Nephron progenitor cell (in vitro differentiated cells): ENCODE results near the gene MAP3K10.
A peak's percentile ranks its signal among the peaks of the same experiment; 100 is the strongest.

Experiments
- DNase-seq: peaks from one replicate; pipeline ENCODE4 v3.0.0; 2021
- H3K27ac Mint-ChIP-seq: 2 replicates; pipeline ENCODE4 v1.8.0; 2021; ENCODE audit warnings: mild to moderate bottlenecking, moderate library complexity, mixed read lengths
- H3K27me3 Mint-ChIP-seq: 2 replicates; pipeline ENCODE4 v1.8.0; 2021; ENCODE audit warnings: mild to moderate bottlenecking, low read depth, mixed read lengths; ENCODE audit not compliant: poor library complexity
- H3K36me3 Mint-ChIP-seq: 2 replicates; pipeline ENCODE4 v1.8.0; 2021; ENCODE audit warnings: low read depth, mixed read lengths
- H3K4me1 Mint-ChIP-seq: 2 replicates; pipeline ENCODE4 v1.8.0; 2021; ENCODE audit warnings: mixed read lengths
- H3K4me3 Mint-ChIP-seq: 2 replicates; pipeline ENCODE4 v1.8.0; 2021; ENCODE audit warnings: mild to moderate bottlenecking, moderate library complexity, mixed read lengths
- H3K9me3 Mint-ChIP-seq: 2 replicates; pipeline ENCODE4 v1.8.0; 2021; ENCODE audit warnings: mild to moderate bottlenecking, moderate library complexity, mixed read lengths
- TF ChIP-seq, protein P1 (sequence below): fragments of 200-600 bp; sonication (generic); IDR thresholded peaks from 2 replicates; pipeline ENCODE4 v1.5.0; 2021; ENCODE audit warnings: antibody characterized with exemption

The MAP3K10 gene

DNA sequence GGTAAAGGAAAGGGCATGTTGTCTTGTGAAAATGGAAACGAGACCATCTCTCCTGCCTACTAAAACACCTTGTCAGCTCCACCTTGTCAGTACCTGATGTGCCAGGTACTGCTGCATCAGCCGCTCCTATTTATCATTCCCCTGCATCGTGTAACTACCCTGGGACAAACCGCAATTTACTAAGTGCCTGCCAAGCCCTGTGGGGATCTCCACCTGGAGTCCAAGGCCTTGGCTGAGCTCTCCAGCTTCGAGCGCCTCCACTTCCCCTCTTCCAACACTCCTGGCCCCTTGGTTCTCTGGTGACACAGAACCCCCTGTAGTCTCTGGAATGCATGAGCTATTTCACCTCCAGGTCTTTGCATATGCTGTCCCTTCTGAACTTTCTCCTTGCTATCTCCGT, 61.2 kb downstream of the MAP3K10 start:
- Mint-ChIP-seq H3K36me3 (peaks cover 49% of the 10 kb centered on the region), H3K9me3 (no peaks in the 10 kb centered on the region), H3K4me1 (peaks cover 11% of the 10 kb centered on the region), H3K4me3 (no peak overlapping the region), H3K27ac (peak overlapping the region; percentile 16), H3K27me3 (no peaks in the 10 kb centered on the region)
- DNase-seq: no peak
- TF ChIP-seq, protein P1, sequence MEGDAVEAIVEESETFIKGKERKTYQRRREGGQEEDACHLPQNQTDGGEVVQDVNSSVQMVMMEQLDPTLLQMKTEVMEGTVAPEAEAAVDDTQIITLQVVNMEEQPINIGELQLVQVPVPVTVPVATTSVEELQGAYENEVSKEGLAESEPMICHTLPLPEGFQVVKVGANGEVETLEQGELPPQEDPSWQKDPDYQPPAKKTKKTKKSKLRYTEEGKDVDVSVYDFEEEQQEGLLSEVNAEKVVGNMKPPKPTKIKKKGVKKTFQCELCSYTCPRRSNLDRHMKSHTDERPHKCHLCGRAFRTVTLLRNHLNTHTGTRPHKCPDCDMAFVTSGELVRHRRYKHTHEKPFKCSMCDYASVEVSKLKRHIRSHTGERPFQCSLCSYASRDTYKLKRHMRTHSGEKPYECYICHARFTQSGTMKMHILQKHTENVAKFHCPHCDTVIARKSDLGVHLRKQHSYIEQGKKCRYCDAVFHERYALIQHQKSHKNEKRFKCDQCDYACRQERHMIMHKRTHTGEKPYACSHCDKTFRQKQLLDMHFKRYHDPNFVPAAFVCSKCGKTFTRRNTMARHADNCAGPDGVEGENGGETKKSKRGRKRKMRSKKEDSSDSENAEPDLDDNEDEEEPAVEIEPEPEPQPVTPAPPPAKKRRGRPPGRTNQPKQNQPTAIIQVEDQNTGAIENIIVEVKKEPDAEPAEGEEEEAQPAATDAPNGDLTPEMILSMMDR: no peak

DNA sequence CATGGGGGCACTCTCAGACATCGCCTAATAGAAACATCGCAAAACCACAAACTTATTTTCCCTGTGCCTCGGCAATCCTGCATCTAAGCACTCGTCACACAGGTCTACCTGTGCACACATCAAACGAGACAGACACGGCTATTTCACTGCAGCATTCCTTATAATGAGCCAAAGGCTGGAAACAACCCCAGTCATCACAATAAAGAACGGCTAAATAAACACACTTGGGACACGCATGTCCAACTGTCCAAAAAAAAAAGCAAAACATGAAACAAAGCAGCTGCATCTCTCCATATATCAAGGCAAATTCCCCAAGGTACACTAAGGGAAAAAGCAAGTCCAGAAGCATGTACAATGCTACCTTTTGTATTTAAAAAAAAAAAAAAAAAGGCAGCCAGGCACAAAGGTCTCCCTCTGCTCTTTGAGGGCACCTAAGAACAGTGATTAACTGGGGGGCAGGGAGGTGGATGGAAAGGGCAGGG, 62.4 kb downstream of the MAP3K10 start:
- Mint-ChIP-seq H3K9me3 (no peaks in the 10 kb centered on the region), H3K27ac (peak overlapping the region; percentile 33), H3K36me3 (peaks cover 49% of the 10 kb centered on the region), H3K27me3 (no peaks in the 10 kb centered on the region), H3K4me3 (no peak overlapping the region), H3K4me1 (peaks cover 11% of the 10 kb centered on the region)
- DNase-seq: no peak
- TF ChIP-seq, protein P1: no peak

DNA sequence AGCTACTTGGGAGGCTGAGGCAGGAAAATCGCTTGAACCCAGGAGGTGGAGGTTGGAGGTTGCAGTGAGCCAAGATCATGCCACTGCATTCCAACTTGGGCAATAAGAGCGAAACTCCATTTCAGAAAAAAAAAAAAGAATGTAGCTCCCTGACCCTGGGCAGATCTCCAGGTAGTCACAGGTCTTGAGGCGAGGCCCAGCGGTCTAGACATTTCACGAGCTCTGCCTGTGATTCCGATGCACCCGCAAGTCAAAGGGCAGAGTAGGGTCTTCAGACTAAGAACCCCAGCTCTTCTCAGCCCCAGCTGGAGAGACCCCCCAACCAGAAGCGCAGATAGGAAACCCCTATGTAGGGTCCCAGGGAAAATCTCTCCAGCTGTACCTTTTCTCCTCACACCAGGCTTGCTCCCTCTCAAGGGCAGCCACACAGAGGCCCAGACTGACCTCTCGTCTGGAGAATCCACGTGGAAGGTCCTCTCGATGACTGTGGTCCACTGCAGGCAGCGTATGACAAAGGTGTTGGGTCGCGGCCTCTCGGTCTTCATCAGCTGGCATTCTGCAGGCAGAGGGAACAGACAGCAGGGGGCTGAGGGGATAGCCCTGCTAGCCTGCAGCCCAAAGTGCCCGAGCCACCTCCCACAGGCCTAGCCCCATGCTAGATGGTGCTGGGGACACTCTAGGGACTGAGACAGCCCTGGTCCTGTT, 63.6 kb downstream of the MAP3K10 start:
- Mint-ChIP-seq H3K4me1 (peaks cover 11% of the 10 kb centered on the region), H3K27ac (peak overlapping the region; percentile 25), H3K9me3 (no peaks in the 10 kb centered on the region), H3K4me3 (no peak overlapping the region), H3K27me3 (no peaks in the 10 kb centered on the region), H3K36me3 (peaks cover 55% of the 10 kb centered on the region)
- DNase-seq: no peak
- TF ChIP-seq, protein P1: no peak

DNA sequence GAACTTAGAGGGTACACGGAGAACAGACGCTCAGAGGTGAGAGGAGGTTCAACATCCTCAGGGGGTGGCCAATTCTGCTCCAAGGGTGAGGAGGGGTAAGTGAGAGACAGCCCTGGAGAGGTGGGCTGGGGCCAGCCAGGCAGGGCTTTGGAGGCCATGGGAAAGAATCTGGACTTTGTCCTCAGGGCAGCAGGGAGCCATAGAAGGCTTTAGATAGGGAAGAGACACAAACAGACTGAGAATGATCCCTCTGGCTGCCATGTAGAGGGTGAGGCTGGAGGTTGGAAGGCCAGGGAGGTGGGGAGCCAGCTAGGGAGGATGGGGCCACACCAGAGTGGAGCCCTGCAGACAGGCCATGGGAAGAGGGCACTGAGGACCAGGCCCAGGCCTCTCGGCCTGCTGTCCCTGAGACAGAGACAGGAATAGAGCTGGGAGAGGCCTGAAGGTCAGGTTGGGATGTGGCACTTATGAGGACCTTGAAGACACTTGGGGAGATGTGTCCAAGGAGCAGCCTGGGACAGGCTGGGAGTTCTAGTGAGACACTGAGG, 64.5 kb downstream of the MAP3K10 start:
- DNase-seq: no peak
- TF ChIP-seq, protein P1: no peak
- Mint-ChIP-seq H3K4me3 (no peak overlapping the region), H3K36me3 (peaks cover 51% of the 10 kb centered on the region), H3K27me3 (no peaks in the 10 kb centered on the region), H3K27ac (peak overlapping the region; percentile 81), H3K4me1 (peaks cover 11% of the 10 kb centered on the region), H3K9me3 (no peaks in the 10 kb centered on the region)

DNA sequence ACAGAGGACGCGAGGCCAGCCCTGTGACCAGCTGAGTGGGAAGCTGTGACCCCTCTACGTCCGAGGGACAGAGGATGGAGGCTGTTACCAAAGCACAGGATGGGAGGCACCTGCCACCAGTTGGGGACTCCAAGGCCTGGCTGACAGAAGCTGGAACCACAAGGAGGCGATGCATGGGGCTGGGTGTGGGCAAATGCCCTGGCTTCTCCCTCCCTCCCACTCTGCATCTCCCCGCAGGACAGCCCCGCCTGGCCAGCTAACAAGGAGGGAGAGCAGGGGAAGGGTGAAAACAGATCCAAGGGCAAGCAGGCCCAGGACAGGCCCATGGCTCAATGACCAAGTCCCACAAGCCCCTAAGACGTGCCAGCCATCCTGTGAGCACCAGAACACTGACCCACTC, 65.3 kb downstream of the MAP3K10 start:
- TF ChIP-seq, protein P1: no peak
- Mint-ChIP-seq H3K36me3 (peaks cover 57% of the 10 kb centered on the region), H3K27me3 (no peaks in the 10 kb centered on the region), H3K4me3 (no peak overlapping the region), H3K27ac (no peak overlapping the region), H3K4me1 (peaks cover 11% of the 10 kb centered on the region), H3K9me3 (no peaks in the 10 kb centered on the region)
- DNase-seq: no peak

DNA sequence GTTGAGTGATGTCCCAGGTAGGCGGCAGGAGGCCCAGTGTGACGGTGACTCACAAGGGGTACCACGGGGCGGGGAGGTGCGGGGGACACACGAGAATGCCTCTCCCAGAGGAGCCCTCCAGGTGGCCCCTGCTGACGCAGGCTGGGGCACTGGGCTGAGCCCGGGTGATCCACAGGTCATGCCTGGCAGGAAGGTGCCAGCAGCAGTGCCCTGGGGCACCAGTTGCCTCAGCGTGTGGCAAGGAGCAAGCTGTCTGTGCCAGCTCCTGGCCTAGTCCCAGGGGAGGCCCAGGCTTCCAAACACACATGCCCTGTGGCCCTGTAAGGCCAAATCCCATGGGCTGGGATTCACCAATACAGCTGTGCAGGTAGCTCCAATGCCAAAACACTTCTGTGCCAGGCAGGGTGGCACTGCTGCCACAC, 65.9 kb downstream of the MAP3K10 start:
- DNase-seq: no peak
- Mint-ChIP-seq H3K9me3 (no peaks in the 10 kb centered on the region), H3K4me1 (peaks cover 11% of the 10 kb centered on the region), H3K4me3 (no peak overlapping the region), H3K36me3 (peaks cover 60% of the 10 kb centered on the region), H3K27ac (no peak overlapping the region), H3K27me3 (no peaks in the 10 kb centered on the region)
- TF ChIP-seq, protein P1: no peak
